Parathyroid adenoma (tissue), 2 donors: ENCODE results near the gene PRR33.

ENCODE experiments used
- H2AFZ ChIP-seq: fragments of 300-600 bp; sonication (generic); one replicate; pipeline ENCODE4 v1.7.0; 2017; ENCODE audit warnings: antibody characterized with exemption, mild to moderate bottlenecking
- H3K27ac ChIP-seq: fragments of 300-600 bp; sonication (generic); one replicate; pipeline ENCODE4 v1.7.0; 2017
- H3K27me3 ChIP-seq: fragments of 300-600 bp; sonication (generic); one replicate; pipeline ENCODE4 v1.7.0; 2017; ENCODE audit warnings: low read length; ENCODE audit not compliant: control insufficient read depth, insufficient read depth
- H3K36me3 ChIP-seq: fragments of 300-600 bp; sonication (generic); one replicate; pipeline ENCODE4 v1.7.0; 2017; ENCODE audit warnings: low read length; ENCODE audit not compliant: control insufficient read depth, insufficient read depth
- H3K4me1 ChIP-seq: fragments of 300-600 bp; sonication (generic); one replicate; pipeline ENCODE4 v1.7.0; 2017; ENCODE audit warnings: control low read depth
- H3K4me2 ChIP-seq: fragments of 300-600 bp; sonication (generic); one replicate; pipeline ENCODE4 v1.7.0; 2017; ENCODE audit warnings: low read length
- H3K4me3 ChIP-seq: fragments of 300-600 bp; sonication (generic); one replicate; pipeline ENCODE4 v1.7.0; 2017; ENCODE audit warnings: low read depth, low read length
- H3K79me2 ChIP-seq: fragments of 300-600 bp; sonication (generic); one replicate; pipeline ENCODE4 v1.7.0; 2017; ENCODE audit warnings: control low read depth
- H3K9ac ChIP-seq: fragments of 300-600 bp; sonication (generic); one replicate; pipeline ENCODE4 v1.7.0; 2017; ENCODE audit warnings: mild to moderate bottlenecking
- H3K9me3 ChIP-seq: fragments of 300-600 bp; sonication (generic); one replicate; pipeline ENCODE4 v1.7.0; 2017; ENCODE audit warnings: low read length; ENCODE audit not compliant: control insufficient read depth
- CTCF ChIP-seq: fragments of 300-600 bp; sonication (generic); IDR thresholded peaks from one replicate; pipeline ENCODE4 v1.7.0; 2017; ENCODE audit warnings: antibody characterized with exemption, mild to moderate bottlenecking
- donor health status: primary hyperparathyroidism.

Gene PRR33

GRCh38 chr11:1882265-1883238 is 9.1 kb downstream of the PRR33 start:
- H3K27ac ChIP-seq = no peak overlapping the region
- H3K9ac ChIP-seq = no peak overlapping the region
- peak; percentile 79 for TF ChIP-seq CTCF

GRCh38 chr11:1881442-1882264 is 10.0 kb downstream of the PRR33 start:
- Histone ChIP-seq H3K4me2 (no peak overlapping the region), H3K27me3 (no peaks in the 10 kb centered on the region), H3K9me3 (no peaks in the 10 kb centered on the region), H3K4me1 (no peaks in the 10 kb centered on the region), H3K4me3 (no peak overlapping the region), H2AFZ (no peak overlapping the region), H3K36me3 (no peaks in the 10 kb centered on the region), H3K27ac (peak overlapping the region; percentile 7), H3K79me2 (no peaks in the 10 kb centered on the region), H3K9ac (no peak overlapping the region)
- TF ChIP-seq CTCF = no peak

More at GRCh38 chr11:1882265-1883238, 9.1 kb downstream of the PRR33 start:
- Histone ChIP-seq H3K4me3 (no peak overlapping the region), H3K27me3 (no peaks in the 10 kb centered on the region), H3K4me2 (no peak overlapping the region), H3K79me2 (no peaks in the 10 kb centered on the region), H3K4me1 (no peaks in the 10 kb centered on the region), H2AFZ (no peak overlapping the region), H3K9me3 (no peaks in the 10 kb centered on the region), H3K36me3 (no peaks in the 10 kb centered on the region)

- Histone ChIP-seq H3K36me3 (no peaks in the 10 kb centered on the region), H3K4me1 (no peaks in the 10 kb centered on the region), H3K27me3 (no peaks in the 10 kb centered on the region), H3K27ac (peak overlapping the region; percentile 29), H3K4me3 (no peak overlapping the region), H3K9me3 (no peaks in the 10 kb centered on the region), H2AFZ (no peak overlapping the region), H3K9ac (no peak overlapping the region), H3K4me2 (no peak overlapping the region), H3K79me2 (no peaks in the 10 kb centered on the region)
- TF ChIP-seq CTCF = no peak
These were observed 10.8 kb downstream of the PRR33 start for GRCh38 chr11:1880746-1881441.

GRCh38 chr11:1879941-1880720 is 11.6 kb downstream of the PRR33 start:
- TF ChIP-seq CTCF = no peak
- Histone ChIP-seq H3K36me3 (no peaks in the 10 kb centered on the region), H3K4me1 (no peaks in the 10 kb centered on the region), H3K4me3 (no peak overlapping the region), H3K9ac (no peak overlapping the region), H3K27ac (peak overlapping the region; percentile 29), H2AFZ (no peak overlapping the region), H3K4me2 (no peak overlapping the region), H3K27me3 (no peaks in the 10 kb centered on the region), H3K79me2 (no peaks in the 10 kb centered on the region), H3K9me3 (no peaks in the 10 kb centered on the region)
